Fibroblast of peridontal ligament (primary cell): ENCODE data around the gene SGPP2.
"Not testable (repeated sequence)": the region's sequence is repeated elsewhere in the genome, so short reads cannot be mapped to it uniquely, and the experiment has no call there.

Source experiments
- DNase-seq: peaks from one replicate; pipeline ENCODE4 v3.0.0-alpha.2; 2010; ENCODE audit errors: extremely low read depth

The SGPP2 gene

GRCh38 chr2:222427646-222428301 lies 3.4 kb downstream of the SGPP2 start:
- DNase-seq, result no peak

- no peak for DNase-seq
Measured at GRCh38 chr2:222430071-222430470, 5.7 kb downstream of the SGPP2 start.

GRCh38 chr2:222430681-222431080 lies 6.3 kb downstream of the SGPP2 start:
- DNase-seq, result no peak

GRCh38 chr2:222431869-222432268 lies 7.5 kb downstream of the SGPP2 start:
- DNase-seq, result no peak

GRCh38 chr2:222433332-222434173 lies 9.2 kb downstream of the SGPP2 start:
- DNase-seq, result no peak

GRCh38 chr2:222434204-222434603 lies 9.9 kb downstream of the SGPP2 start:
- no peak for DNase-seq

- DNase-seq, result not testable (repeated sequence)
Measured at GRCh38 chr2:222435400-222436039, 11.2 kb downstream of the SGPP2 start.

- DNase-seq, result no peak
Measured at GRCh38 chr2:222436040-222436413, 11.7 kb downstream of the SGPP2 start.

- no peak for DNase-seq
Measured at GRCh38 chr2:222439692-222440091, 15.3 kb downstream of the SGPP2 start.

- no peak for DNase-seq
Measured at GRCh38 chr2:222440673-222441422, 16.5 kb downstream of the SGPP2 start.

GRCh38 chr2:222442665-222443064 lies 18.3 kb downstream of the SGPP2 start:
- no peak for DNase-seq

GRCh38 chr2:222445227-222445626 lies 20.9 kb downstream of the SGPP2 start:
- DNase-seq, result no peak

- no peak for DNase-seq
Measured at GRCh38 chr2:222447131-222447530, 22.8 kb downstream of the SGPP2 start.

GRCh38 chr2:222448748-222449181 lies 24.4 kb downstream of the SGPP2 start:
- DNase-seq, result no peak

GRCh38 chr2:222450021-222450420 lies 25.7 kb downstream of the SGPP2 start:
- no peak for DNase-seq

GRCh38 chr2:222451224-222451674 lies 26.9 kb downstream of the SGPP2 start:
- DNase-seq, result no peak

- no peak for DNase-seq
Measured at GRCh38 chr2:222452422-222452950, 28.1 kb downstream of the SGPP2 start.

- no peak for DNase-seq
Measured at GRCh38 chr2:222456479-222457077, 32.2 kb downstream of the SGPP2 start.

- no peak for DNase-seq
Measured at GRCh38 chr2:222459983-222460382, 35.6 kb downstream of the SGPP2 start.

- no peak for DNase-seq
Measured at GRCh38 chr2:222465746-222466145, 41.4 kb downstream of the SGPP2 start.

GRCh38 chr2:222468346-222468745 lies 44.0 kb downstream of the SGPP2 start:
- DNase-seq, result peak; percentile 0
